Heart right ventricle (tissue), 16 donors: ENCODE data around the gene WWTR1. TPM values are rescaled to one million over a fixed set of nuclear protein-coding genes. Genes with fewer than 3 reads are reported as not detected.

ENCODE experiments used
- ATAC-seq, 8 donors: fragments of 200-7000 bp; cut with Tn5 transposase; one replicate each; pipeline ENCODE4 v1.9.1; 2020; ENCODE audit warnings: mild to moderate bottlenecking in 8 of 8, moderate library complexity in 8 of 8, moderate number of reproducible peaks in 1 of 8
- DNase-seq, 2 donors: peaks; one replicate each; pipeline ENCODE4 v3.0.0-alpha.2; 2020
- H3K27ac ChIP-seq, 10 donors: fragments of 200-600 bp; sonication (generic) in 2 of 10; one replicate each; pipeline versions ENCODE4 v1.5.0 to v1.8.0; 2020 to 2022; ENCODE audit warnings: mild to moderate bottlenecking in 3 of 10
- H3K27me3 ChIP-seq, 7 donors: fragments of 200-600 bp; one replicate each; pipeline ENCODE4 v1.8.0; 2021 to 2022; ENCODE audit warnings: mild to moderate bottlenecking in 2 of 7
- H3K36me3 ChIP-seq, 9 donors: fragments of 200-600 bp; sonication (generic) in 1 of 9; one replicate each; pipeline versions ENCODE4 v1.5.0 to v1.8.0; 2020 to 2022; ENCODE audit warnings: mild to moderate bottlenecking in 2 of 9
- H3K4me1 ChIP-seq, 9 donors: fragments of 200-600 bp; sonication (generic) in 1 of 9; one replicate each; pipeline versions ENCODE4 v1.5.0 to v1.8.0; 2020 to 2022; ENCODE audit warnings: mild to moderate bottlenecking in 4 of 9
- H3K4me3 ChIP-seq, 10 donors: fragments of 200-600 bp; sonication (generic) in 2 of 10; one replicate each; pipeline versions ENCODE4 v1.5.0 to v1.8.0; 2020 to 2022; ENCODE audit warnings: mild to moderate bottlenecking in 7 of 10, moderate library complexity in 2 of 10
- H3K9me3 ChIP-seq, 11 donors: fragments of 200-600 bp in 10 of 11; sonication (generic) in 2 of 11; one replicate each; pipeline versions ENCODE4 v1.5.0 to v1.8.0; 2013 to 2022; ENCODE audit warnings: mild to moderate bottlenecking in 2 of 11, control low read depth in 1 of 11, moderate library complexity in 1 of 11
- WGBS, 2 donors: extraction: QIAGEN DNeasy Blood & Tissue Kit; methylation state at CpG; one replicate each; pipeline ENCODE4 v1.1.7; 2013; ENCODE audit warnings: inconsistent platforms in 1 of 2; 5-methylcytosine and 5-hydroxymethylcytosine counted together
- intact Hi-C, 10 donors: fragments of 100-400 bp; cut with DNase I; formaldehyde crosslinking; loops; one replicate each; pipeline versions ENCODE4 v1.11.1 to v1.14.2; 2022
- long read RNA-seq, 3 donors: library from polyadenylated mRNA; unstranded; transcript quantifications; one replicate each; pipeline ENCODE4 v2.0.0, GENCODE V29; 2020 to 2021
- polyA plus RNA-seq, 2 donors: library from polyadenylated mRNA; stranded (reverse); fragments of 200-250 nt; gene quantifications; one replicate each; pipeline ENCODE4 v1.2.3, GENCODE V29; 2013
- total RNA-seq, 10 donors: library from RNA; stranded (reverse); fragmentation: NEBNext Ultra II Directional in 3 of 10; extraction: Animal tissue kit (Norgen Biotek cat#: 25700) in 3 of 10; gene quantifications; one replicate each; pipeline versions ENCODE4 v1.2.1 to v1.2.4, GENCODE V29; 2021 to 2023
- TF ChIP-seq, protein P1 (sequence below), 9 donors: fragments of 200-600 bp; sonication (generic) in 2 of 9; IDR thresholded peaks; one replicate each; pipeline versions ENCODE4 v1.5.0 to v1.8.0; 2021 to 2022; ENCODE audit warnings: antibody characterized with exemption in 9 of 9, mild to moderate bottlenecking in 5 of 9, moderate library complexity in 1 of 9
- donor health status: Arrhythmogenic right ventricular cardiomyopathy.
- donor health status: ischemic (EF 13 %, LVEDD 7.1; RV severe dilation, severe dysfunction).
- donor health status: healthy with polysubstance abuse.
- donor health status: DM: no; HTN: yes; CAD: no.
- donor health status: DM: no; HTN: no; CAD: no.
- donor health status: ischemic (EF 25% LVEDD 6.9; RV normal size, moderate dysfunction).
- donor health status: ischemic (EF 25% LVEDD 5.7; RV mildly dilated, moderate dysfunction).
- donor health status: healthy.
- donor health status: DM: yes; HTN: yes; CAD: no.
- donor health status: Ischemic cardiomyopathy.
- donor health status: ischemic (EF 35%, LVEDD 5.7; RV mildly dilated, moderate dysfunction).
- donor health status: nonischemic (EF 11% LVEDD 7.7; RV severe dilation, severe dysfunction).
- donor health status: DM: yes; HTN: yes; CAD: no.
- donor health status: PGD.
- donor health status: ischemic (EF 29% LVEDD 5.4; RV normal size, mild dysfunction).
- donor health status: nonischemic (EF 23%, LVEDD 6.1; RV moderate dilation, normal function).

WWTR1 gene
- total RNA-seq: 10 to 100 TPM; 30.3 to 78.6 (median 43.7) TPM
- 10 to 100 TPM; 19.5 to 21.8 TPM for polyA plus RNA-seq
- long read RNA-seq, donor 1, transcript WWTR1-201 (7 exons, 2,103 nt): major isoform, 13 of 24 reads
- long read RNA-seq, donor 1, partial matches to known transcripts: 7 of 24 reads
- long read RNA-seq, donor 1, other reads (novel, unspliced or antisense): 4 of 24 reads
- long read RNA-seq, donor 2, transcript WWTR1-201 (7 exons, 2,103 nt): major isoform, 11 of 33 reads
- long read RNA-seq, donor 2, partial matches to known transcripts: 12 of 33 reads
- long read RNA-seq, donor 2, other reads (novel, unspliced or antisense): 10 of 33 reads
- long read RNA-seq, donor 3, transcript WWTR1-201 (7 exons, 2,103 nt): major isoform, 41 of 132 reads
- long read RNA-seq, donor 3, partial matches to known transcripts: 52 of 132 reads
- long read RNA-seq, donor 3, other reads (novel, unspliced or antisense): 39 of 132 reads

DNA sequence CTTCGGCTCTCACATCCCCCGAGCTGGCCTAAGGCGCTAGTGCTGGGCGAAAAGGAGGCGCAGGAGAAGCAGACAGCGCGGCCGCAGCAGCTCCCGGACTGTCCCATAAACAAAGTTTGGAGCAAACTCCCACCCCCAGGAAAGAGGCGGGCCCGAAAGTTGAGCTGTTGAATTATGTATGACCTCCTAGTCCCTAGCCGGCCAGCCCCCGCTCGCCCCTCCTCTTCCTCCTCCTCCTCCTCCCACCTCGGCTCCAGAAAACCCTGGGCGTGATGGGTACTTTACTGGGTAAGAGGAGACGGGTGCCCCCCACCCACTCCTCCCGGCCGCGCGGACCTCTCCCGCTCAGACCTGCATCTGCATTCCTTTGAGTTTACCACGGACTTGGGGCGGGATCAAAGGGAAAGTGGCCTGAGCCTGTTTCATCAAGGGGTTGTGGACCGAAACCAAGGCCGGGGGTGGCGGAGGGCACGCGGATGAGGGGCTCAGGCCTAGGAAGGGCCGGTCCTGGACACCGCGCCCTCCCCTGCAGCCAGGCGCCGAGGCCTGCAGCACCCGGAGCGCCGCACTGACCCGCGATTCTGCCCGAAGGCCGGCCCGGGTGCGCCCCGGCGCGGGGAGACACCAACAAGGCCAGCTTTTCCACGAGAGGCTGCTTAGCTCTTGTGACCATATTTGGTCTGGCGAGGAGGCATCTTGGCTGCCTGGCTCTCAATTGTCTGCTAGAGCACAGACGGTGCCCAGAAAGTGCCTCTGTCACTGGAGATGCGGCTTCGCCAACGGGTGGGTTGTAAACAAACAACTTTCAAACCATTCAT, at the start of gene WWTR1:
TSS of gene WWTR1 (minus strand) at position 100 of the 818 bp plus-strand sequence. CDS start 719 bp downstream, outside the sequence.
- DNase-seq (peak; percentile 91 to 97), ATAC-seq (peak; percentile 88 to 95 (median 92))
- Histone ChIP-seq H3K36me3 (peaks cover 0 to 20% (median 0%) of the 10 kb centered on the region in 9 donors), H3K9me3 (no peaks in the 10 kb centered on the region), H3K4me1 (peaks cover 2 to 53% (median 44%) of the 10 kb centered on the region in 9 donors), H3K4me3 (peak within 1 kb of the TSS; percentile 45 to 96 (median 87)), H3K27me3 (peaks cover 0 to 58% (median 0%) of the 10 kb centered on the region in 7 donors), H3K27ac (peak within 1 kb of the TSS; percentile 95 to 99 (median 98))
- TF ChIP-seq, protein P1, sequence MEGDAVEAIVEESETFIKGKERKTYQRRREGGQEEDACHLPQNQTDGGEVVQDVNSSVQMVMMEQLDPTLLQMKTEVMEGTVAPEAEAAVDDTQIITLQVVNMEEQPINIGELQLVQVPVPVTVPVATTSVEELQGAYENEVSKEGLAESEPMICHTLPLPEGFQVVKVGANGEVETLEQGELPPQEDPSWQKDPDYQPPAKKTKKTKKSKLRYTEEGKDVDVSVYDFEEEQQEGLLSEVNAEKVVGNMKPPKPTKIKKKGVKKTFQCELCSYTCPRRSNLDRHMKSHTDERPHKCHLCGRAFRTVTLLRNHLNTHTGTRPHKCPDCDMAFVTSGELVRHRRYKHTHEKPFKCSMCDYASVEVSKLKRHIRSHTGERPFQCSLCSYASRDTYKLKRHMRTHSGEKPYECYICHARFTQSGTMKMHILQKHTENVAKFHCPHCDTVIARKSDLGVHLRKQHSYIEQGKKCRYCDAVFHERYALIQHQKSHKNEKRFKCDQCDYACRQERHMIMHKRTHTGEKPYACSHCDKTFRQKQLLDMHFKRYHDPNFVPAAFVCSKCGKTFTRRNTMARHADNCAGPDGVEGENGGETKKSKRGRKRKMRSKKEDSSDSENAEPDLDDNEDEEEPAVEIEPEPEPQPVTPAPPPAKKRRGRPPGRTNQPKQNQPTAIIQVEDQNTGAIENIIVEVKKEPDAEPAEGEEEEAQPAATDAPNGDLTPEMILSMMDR (IDR thresholded peaks at IDR 0.05): peak in 6 of 9 donors; percentile 12 to 62 (median 44)
- intact Hi-C loops: loop anchor here (2.0 to 10.0 kb wide), 14 partner anchors 41 to 133 kb away; no protein-coding TSS in a partner anchor
- WGBS, 2 donors: 0 to 1% methylated on average over 52 of the region's 52 CpGs

DNA sequence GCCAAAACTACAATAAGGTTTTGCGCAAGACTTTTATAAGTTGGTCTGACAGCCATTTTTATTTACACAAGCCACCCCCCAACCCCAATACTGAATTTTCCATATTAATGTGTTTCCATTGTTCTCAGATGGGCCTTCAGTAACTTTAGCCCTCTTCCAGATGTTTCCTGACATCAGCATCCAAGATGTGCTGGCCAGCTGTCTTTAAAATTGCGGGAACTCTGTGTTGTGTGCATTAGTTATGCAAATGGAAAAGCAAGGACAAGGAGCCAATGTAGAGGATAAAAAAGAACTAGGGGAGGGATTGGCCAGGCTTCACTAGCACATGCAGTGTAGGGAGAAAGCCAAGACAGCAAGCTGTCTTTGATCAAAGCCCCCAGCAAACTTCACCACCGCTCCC, 49.1 kb upstream of the WWTR1 start:
- TF ChIP-seq, protein P1 (IDR thresholded peaks at IDR 0.05): no peak
- Histone ChIP-seq H3K4me3 (no peak overlapping the region), H3K36me3 (no peaks in the 10 kb centered on the region), H3K9me3 (no peaks in the 10 kb centered on the region), H3K27ac (peak overlapping the region in 5 of 10 donors; percentile 1 to 59 (median 54)), H3K4me1 (peaks cover 0 to 16% (median 6%) of the 10 kb centered on the region in 9 donors), H3K27me3 (no peaks in the 10 kb centered on the region)
- ATAC-seq (peak in 7 of 8 donors; percentile 47 to 81 (median 67)), DNase-seq (peak in 1 of 2 donors; percentile 15)
- intact Hi-C loops: no loop called here
- WGBS, 2 donors: 52 to 68% methylated on average over 3 of the region's 3 CpGs

DNA sequence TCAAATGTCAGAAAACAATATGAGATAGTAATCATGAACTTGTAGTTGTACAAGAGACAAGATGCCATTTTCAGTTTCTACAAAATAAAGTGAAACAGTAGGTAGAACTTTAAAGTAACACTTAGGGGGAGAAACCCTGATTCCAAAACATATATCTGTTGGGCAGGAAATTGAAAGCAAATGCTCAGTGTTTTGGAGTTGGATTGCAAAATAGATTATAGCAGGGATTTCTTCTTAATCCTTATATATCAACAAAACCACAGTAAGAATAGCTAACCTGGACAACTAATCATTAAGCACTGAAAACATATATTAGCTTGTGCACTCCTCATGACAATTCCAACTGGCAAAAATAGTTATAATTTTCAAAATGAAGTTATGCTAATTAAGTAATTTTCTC, 47.6 kb upstream of the WWTR1 start:
- intact Hi-C loops: no loop called here
- Histone ChIP-seq H3K4me1 (peaks cover 0 to 16% (median 6%) of the 10 kb centered on the region in 9 donors), H3K27ac (no peak overlapping the region), H3K4me3 (no peak overlapping the region), H3K9me3 (no peaks in the 10 kb centered on the region), H3K27me3 (no peaks in the 10 kb centered on the region), H3K36me3 (no peaks in the 10 kb centered on the region)
- TF ChIP-seq, protein P1 (IDR thresholded peaks at IDR 0.05): no peak
- ATAC-seq (no peak), DNase-seq (no peak)

DNA sequence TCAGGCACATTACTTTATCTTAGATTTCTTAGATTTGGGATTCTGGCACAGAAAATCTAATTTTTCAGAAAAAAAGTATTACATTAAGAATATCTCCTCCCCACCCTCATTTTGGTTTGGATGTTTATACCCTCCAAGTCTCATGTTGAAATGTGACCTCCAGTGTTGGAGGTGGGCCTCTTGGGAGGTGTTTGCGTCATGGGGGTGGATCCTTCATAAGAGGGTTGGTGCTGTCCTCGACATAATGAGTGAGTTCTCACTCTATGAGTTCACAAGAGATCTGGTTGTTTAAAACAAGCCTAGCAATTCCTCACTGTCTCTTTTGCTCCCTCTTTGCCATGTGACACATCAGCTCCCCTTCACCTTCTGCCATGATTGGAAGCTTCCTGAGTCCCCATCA, 45.6 kb upstream of the WWTR1 start:
- intact Hi-C loops: no loop called here
- Histone ChIP-seq H3K9me3 (peaks cover 0 to 11% (median 5%) of the 10 kb centered on the region in 11 donors), H3K27me3 (no peaks in the 10 kb centered on the region), H3K27ac (peak overlapping the region in 5 of 10 donors; percentile 39 to 54 (median 44)), H3K4me1 (peaks cover 0 to 16% (median 6%) of the 10 kb centered on the region in 9 donors), H3K4me3 (no peak overlapping the region), H3K36me3 (no peaks in the 10 kb centered on the region)
- TF ChIP-seq, protein P1 (IDR thresholded peaks at IDR 0.05): no peak
- WGBS, 2 donors: 81 to 85% methylated on average over 2 of the region's 2 CpGs
- DNase-seq (peak; percentile 30 to 34), ATAC-seq (peak in 6 of 8 donors; percentile 33 to 83 (median 70))
